Measurements from ENCODE around the gene SMIM13.

The SMIM13 gene

GRCh38 chr6:11139051-11139960 is 45.7 kb downstream of the SMIM13 start:
- Histone ChIP-seq H3K36me3 (ENCODE audit: insufficient read depth, low read length) (peaks cover 17% of the 10 kb centered on the region), H3K4me1 (ENCODE audit: insufficient read depth, low read length) (no peaks in the 10 kb centered on the region), H3K4me3 (ENCODE audit: low read length) (no peak overlapping the region), H3K9me3 (ENCODE audit: low read length) (peaks cover 2% of the 10 kb centered on the region), H2AFZ (ENCODE audit: low read depth, low read length) (no peak overlapping the region), H3K27me3 (ENCODE audit: insufficient read depth, low read length) (no peaks in the 10 kb centered on the region)

- H3K4me1 ChIP-seq (ENCODE audit: insufficient read depth, low read length) = no peaks in the 10 kb centered on the region
- no peak overlapping the region for H2AFZ ChIP-seq (ENCODE audit: low read depth, low read length)
- no peak overlapping the region for H3K4me3 ChIP-seq (ENCODE audit: low read length)
- H3K27me3 ChIP-seq (ENCODE audit: insufficient read depth, low read length) = no peaks in the 10 kb centered on the region
- peaks cover 12% of the 10 kb centered on the region for H3K36me3 ChIP-seq (ENCODE audit: insufficient read depth, low read length)
- H3K9me3 ChIP-seq (ENCODE audit: low read length) = peaks cover 1% of the 10 kb centered on the region
Observed at GRCh38 chr6:11140056-11140455, 46.4 kb downstream of the SMIM13 start.

GRCh38 chr6:11141295-11141694 is 47.7 kb downstream of the SMIM13 start:
- Histone ChIP-seq H3K4me1 (ENCODE audit: insufficient read depth, low read length) (no peaks in the 10 kb centered on the region), H3K9me3 (ENCODE audit: low read length) (no peaks in the 10 kb centered on the region), H3K36me3 (ENCODE audit: insufficient read depth, low read length) (peaks cover 1% of the 10 kb centered on the region), H3K27me3 (ENCODE audit: insufficient read depth, low read length) (no peaks in the 10 kb centered on the region), H3K4me3 (ENCODE audit: low read length) (no peak overlapping the region), H2AFZ (ENCODE audit: low read depth, low read length) (no peak overlapping the region)

- Histone ChIP-seq H3K4me3 (ENCODE audit: low read length) (no peak overlapping the region), H3K27me3 (ENCODE audit: insufficient read depth, low read length) (no peaks in the 10 kb centered on the region), H3K9me3 (ENCODE audit: low read length) (no peaks in the 10 kb centered on the region)
Observed at GRCh38 chr6:11142296-11143027, 48.8 kb downstream of the SMIM13 start.

GRCh38 chr6:11143394-11144371 is 50.0 kb downstream of the SMIM13 start:
- no peak overlapping the region for H2AFZ ChIP-seq (ENCODE audit: low read depth, low read length)
- H3K36me3 ChIP-seq (ENCODE audit: insufficient read depth, low read length) = no peaks in the 10 kb centered on the region
- H3K4me3 ChIP-seq (ENCODE audit: low read length) = no peak overlapping the region
- H3K9me3 ChIP-seq (ENCODE audit: low read length) = peaks cover 2% of the 10 kb centered on the region
- H3K27me3 ChIP-seq (ENCODE audit: insufficient read depth, low read length) = no peaks in the 10 kb centered on the region
- no peaks in the 10 kb centered on the region for H3K4me1 ChIP-seq (ENCODE audit: insufficient read depth, low read length)

More at GRCh38 chr6:11142296-11143027, 48.8 kb downstream of the SMIM13 start:
- Histone ChIP-seq H3K4me1 (ENCODE audit: insufficient read depth, low read length) (no peaks in the 10 kb centered on the region), H2AFZ (ENCODE audit: low read depth, low read length) (no peak overlapping the region), H3K36me3 (ENCODE audit: insufficient read depth, low read length) (no peaks in the 10 kb centered on the region)

- Histone ChIP-seq H3K36me3 (ENCODE audit: insufficient read depth, low read length) (no peaks in the 10 kb centered on the region), H2AFZ (ENCODE audit: low read depth, low read length) (no peak overlapping the region), H3K4me3 (ENCODE audit: low read length) (no peak overlapping the region), H3K4me1 (ENCODE audit: insufficient read depth, low read length) (no peaks in the 10 kb centered on the region), H3K27me3 (ENCODE audit: insufficient read depth, low read length) (no peaks in the 10 kb centered on the region), H3K9me3 (ENCODE audit: low read length) (peaks cover 2% of the 10 kb centered on the region)
Observed at GRCh38 chr6:11144393-11144851, 50.8 kb downstream of the SMIM13 start.

- H3K27me3 ChIP-seq (ENCODE audit: insufficient read depth, low read length) = no peaks in the 10 kb centered on the region
- no peaks in the 10 kb centered on the region for H3K4me1 ChIP-seq (ENCODE audit: insufficient read depth, low read length)
- H3K4me3 ChIP-seq (ENCODE audit: low read length) = no peak overlapping the region
- peaks cover 2% of the 10 kb centered on the region for H3K9me3 ChIP-seq (ENCODE audit: low read length)
- H2AFZ ChIP-seq (ENCODE audit: low read depth, low read length) = no peak overlapping the region
- H3K36me3 ChIP-seq (ENCODE audit: insufficient read depth, low read length) = no peaks in the 10 kb centered on the region
Observed at GRCh38 chr6:11146117-11146826, 52.6 kb downstream of the SMIM13 start.

- Histone ChIP-seq H2AFZ (ENCODE audit: low read depth, low read length) (no peak overlapping the region), H3K4me1 (ENCODE audit: insufficient read depth, low read length) (no peaks in the 10 kb centered on the region), H3K9me3 (ENCODE audit: low read length) (peaks cover 4% of the 10 kb centered on the region), H3K36me3 (ENCODE audit: insufficient read depth, low read length) (no peaks in the 10 kb centered on the region), H3K27me3 (ENCODE audit: insufficient read depth, low read length) (no peaks in the 10 kb centered on the region), H3K4me3 (ENCODE audit: low read length) (no peak overlapping the region)
Observed at GRCh38 chr6:11149551-11149950, 55.9 kb downstream of the SMIM13 start.

- no peak overlapping the region for H3K4me3 ChIP-seq (ENCODE audit: low read length)
- H3K9me3 ChIP-seq (ENCODE audit: low read length) = peaks cover 6% of the 10 kb centered on the region
- no peaks in the 10 kb centered on the region for H3K4me1 ChIP-seq (ENCODE audit: insufficient read depth, low read length)
- no peaks in the 10 kb centered on the region for H3K36me3 ChIP-seq (ENCODE audit: insufficient read depth, low read length)
- H2AFZ ChIP-seq (ENCODE audit: low read depth, low read length) = no peak overlapping the region
- H3K27me3 ChIP-seq (ENCODE audit: insufficient read depth, low read length) = no peaks in the 10 kb centered on the region
Observed at GRCh38 chr6:11151488-11151887, 57.9 kb downstream of the SMIM13 start.

GRCh38 chr6:11152581-11152980 is 58.9 kb downstream of the SMIM13 start:
- no peaks in the 10 kb centered on the region for H3K36me3 ChIP-seq (ENCODE audit: insufficient read depth, low read length)
- H3K9me3 ChIP-seq (ENCODE audit: low read length) = peaks cover 6% of the 10 kb centered on the region
- H3K4me3 ChIP-seq (ENCODE audit: low read length) = no peak overlapping the region
- no peak overlapping the region for H2AFZ ChIP-seq (ENCODE audit: low read depth, low read length)
- no peaks in the 10 kb centered on the region for H3K27me3 ChIP-seq (ENCODE audit: insufficient read depth, low read length)
- no peaks in the 10 kb centered on the region for H3K4me1 ChIP-seq (ENCODE audit: insufficient read depth, low read length)

- Histone ChIP-seq H3K27me3 (ENCODE audit: insufficient read depth, low read length) (no peaks in the 10 kb centered on the region), H3K9me3 (ENCODE audit: low read length) (peaks cover 4% of the 10 kb centered on the region), H3K4me3 (ENCODE audit: low read length) (no peak overlapping the region), H2AFZ (ENCODE audit: low read depth, low read length) (no peak overlapping the region), H3K4me1 (ENCODE audit: insufficient read depth, low read length) (no peaks in the 10 kb centered on the region), H3K36me3 (ENCODE audit: insufficient read depth, low read length) (no peaks in the 10 kb centered on the region)
Observed at GRCh38 chr6:11153447-11153846, 59.8 kb downstream of the SMIM13 start.

GRCh38 chr6:11155589-11155988 is 62.0 kb downstream of the SMIM13 start:
- Histone ChIP-seq H3K4me3 (ENCODE audit: low read length) (no peak overlapping the region), H2AFZ (ENCODE audit: low read depth, low read length) (no peak overlapping the region), H3K4me1 (ENCODE audit: insufficient read depth, low read length) (no peaks in the 10 kb centered on the region), H3K27me3 (ENCODE audit: insufficient read depth, low read length) (no peaks in the 10 kb centered on the region), H3K9me3 (ENCODE audit: low read length) (peaks cover 4% of the 10 kb centered on the region), H3K36me3 (ENCODE audit: insufficient read depth, low read length) (no peaks in the 10 kb centered on the region)
